NCI-H2196 (cell line): ENCODE results near the gene OTUB2.

Experiments
- DNase-seq: peaks from one replicate; lab custom pipeline; 2025; ENCODE audit not compliant: unreplicated experiment; lab: John Stamatoyannopoulos, UW

The OTUB2 gene

DNA sequence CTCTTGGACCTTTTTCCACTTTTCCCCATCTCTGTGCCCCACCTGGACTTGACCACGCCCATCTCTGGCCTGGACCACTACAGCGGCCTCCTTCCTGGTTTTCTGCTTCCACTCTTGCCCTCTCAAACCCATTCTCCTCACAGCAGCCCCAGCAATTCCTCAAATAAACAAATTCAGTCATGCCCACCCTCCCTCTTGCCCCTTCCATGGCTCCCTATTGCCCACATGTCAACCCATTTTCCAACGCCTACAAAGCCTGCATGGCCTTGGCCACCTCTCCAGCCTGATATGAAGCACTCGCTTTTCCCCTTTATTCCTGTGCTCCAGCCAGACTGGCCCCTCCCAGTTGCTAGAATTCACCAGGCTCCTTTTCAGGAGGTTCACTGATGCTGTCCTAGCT, 5.9 kb upstream of the OTUB2 start:
- no peak for DNase-seq

DNA sequence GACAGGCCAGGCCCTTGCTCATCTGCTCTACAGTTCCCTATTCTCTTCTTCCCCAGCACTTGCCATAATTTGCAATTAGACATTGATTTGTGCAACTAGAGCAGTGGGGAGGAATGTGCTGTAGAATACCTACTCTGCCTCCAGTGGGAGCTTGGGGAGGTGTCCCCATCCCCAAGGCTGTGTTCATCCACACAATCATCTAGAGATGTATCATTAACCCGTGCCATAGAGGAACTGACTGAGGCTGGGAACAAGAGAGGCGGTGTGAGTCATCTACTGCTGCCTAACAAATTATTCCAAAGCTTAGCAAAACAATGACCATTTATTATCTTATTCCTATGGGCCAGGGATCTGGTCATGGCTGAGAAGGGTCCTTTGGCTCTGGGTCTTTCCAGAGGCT, 5.1 kb upstream of the OTUB2 start:
- DNase-seq: no peak

DNA sequence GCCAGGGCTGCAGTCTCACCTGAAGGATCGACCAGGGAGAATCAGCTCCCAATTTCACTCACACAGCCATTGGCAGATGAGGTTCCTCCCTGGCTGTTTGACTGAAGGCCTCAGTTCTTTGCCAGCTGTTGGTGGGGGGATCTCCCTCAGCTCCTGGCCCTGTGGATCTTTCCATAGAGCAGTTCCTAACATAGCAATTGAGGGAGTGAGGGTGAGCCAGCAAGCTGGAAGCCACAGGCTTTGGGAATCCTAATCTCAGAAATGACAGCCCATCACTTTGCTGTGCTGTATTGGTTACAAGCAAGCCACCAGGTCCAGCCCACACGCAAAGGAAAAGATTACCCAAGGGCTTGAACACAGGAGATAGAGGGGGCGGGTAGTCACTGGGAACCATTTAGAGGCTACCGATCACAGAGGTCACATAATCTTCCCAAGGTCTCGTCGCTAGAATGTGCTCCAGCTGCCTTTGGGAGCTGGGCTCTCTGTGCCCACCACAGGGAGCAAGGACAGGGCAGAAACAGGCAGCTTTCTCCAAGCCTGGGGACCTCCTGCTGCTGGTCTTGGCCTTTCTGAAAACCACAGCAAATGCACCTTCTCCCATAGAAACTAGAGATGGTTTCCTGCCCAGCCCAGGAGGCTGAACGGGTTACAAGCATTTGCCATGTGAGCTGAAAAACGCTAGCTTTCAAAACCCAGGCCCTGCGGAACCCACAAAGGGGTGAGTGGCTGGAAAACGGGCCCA, 4.6 kb upstream of the OTUB2 start:
- DNase-seq: no peak

DNA sequence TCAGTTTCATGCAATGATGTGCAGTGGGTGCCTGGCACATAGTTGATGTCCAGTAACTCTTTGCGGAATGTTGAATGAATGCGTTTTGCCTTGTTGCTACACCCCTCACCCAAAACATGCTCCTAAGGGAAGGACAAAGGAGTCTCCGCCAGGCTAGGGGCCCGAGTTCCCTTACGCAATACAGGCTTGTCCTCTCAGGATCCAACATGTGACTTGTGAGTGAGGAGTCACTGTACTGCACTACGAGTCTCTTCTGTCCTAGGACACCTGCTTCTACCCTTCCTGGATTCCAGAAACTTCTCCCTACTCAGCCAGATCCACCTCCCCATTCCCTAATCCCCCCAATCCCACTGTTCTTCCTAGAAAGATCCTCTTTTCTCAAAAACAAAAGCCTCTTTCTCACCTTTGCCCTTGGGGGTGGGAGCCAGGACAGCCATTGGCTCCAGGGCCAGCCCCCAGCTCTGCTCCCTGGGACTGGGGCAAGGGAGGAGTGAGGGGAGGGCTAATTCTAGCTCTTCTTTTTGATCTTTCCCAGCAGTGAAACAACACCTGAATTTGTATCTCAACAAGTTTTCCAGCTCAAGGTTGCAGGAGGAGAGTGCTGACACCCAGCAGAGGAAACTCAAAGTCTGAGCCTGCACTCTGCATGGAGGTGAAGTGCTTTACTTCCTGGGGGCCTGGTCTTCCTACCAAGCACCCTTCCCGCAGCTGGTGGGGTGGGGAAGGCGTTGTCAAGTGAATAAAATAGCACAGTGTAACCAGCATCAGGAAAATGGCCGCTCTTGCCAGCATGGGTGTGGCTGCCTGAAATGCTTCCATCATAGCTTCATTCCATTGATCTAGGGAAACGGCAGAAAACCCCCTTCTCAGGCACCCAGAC, 3.4 kb upstream of the OTUB2 start:
- DNase-seq: no peak

DNA sequence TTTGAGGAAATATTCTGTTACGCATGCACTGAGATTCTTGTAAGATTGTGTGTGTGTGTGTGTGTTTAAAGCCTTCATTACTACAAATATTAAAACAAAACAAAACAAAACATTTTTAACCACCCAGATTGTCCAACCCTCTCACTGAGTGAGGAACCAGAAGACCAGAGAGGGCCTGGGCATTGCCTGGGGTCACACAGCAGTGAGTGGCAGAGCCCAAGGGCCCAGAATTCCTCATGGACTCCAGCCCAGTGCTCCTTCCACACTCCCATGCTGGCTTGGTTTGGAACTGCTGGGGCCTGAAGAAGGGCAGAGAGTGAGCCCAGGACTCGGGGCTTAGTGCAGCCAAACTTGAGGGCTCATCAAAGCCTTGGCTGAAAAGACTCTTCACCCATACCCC, 1.6 kb upstream of the OTUB2 start:
- no peak for DNase-seq

DNA sequence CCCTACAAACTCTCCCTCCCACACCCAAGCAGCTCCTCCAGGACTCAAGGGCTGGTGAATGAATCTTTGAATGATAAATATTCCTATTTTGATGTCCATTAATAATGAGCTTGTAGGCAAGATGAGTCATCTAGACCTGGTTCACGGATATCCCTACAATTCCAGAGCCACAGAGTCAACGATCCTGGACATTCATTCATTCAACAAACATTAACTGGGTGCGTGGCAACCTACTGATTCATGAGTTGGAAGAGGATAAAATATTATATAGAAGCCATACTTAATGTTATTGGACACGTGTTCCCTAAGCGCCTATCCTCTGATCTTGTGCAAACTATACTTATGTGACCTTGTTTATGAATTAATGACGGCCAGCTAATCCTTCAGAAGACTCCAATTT, 420 bp upstream of the OTUB2 start:
- no peak for DNase-seq

DNA sequence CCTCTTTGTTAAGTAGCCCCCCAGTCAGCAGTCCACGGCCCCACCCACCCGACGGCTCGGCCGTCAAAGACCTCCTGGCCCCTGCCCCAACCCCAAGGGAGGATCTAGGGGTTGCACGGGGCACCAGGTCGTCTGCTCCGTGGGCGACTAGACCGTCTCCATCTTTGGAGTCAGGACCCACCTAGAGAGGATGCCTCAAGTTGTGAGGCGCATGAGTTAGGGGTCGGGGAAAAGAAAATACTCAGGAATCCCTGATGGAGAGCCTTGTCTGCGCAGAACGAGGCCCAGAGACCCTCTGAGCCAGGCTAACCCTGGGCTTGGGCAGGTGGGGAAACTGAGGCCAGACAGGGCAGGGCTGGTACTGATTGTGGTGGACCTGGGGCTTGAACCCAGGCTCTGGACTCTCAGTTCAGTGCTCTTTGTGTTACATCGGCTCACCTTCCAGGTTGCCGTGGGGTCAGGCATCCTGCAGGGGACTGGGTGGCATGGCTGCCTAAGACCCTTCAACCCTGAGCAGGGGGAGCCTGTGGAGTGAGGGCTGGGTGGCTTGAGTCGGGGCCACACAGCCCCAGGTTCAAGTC, 839 bp downstream of the OTUB2 start:
- no peak for DNase-seq

DNA sequence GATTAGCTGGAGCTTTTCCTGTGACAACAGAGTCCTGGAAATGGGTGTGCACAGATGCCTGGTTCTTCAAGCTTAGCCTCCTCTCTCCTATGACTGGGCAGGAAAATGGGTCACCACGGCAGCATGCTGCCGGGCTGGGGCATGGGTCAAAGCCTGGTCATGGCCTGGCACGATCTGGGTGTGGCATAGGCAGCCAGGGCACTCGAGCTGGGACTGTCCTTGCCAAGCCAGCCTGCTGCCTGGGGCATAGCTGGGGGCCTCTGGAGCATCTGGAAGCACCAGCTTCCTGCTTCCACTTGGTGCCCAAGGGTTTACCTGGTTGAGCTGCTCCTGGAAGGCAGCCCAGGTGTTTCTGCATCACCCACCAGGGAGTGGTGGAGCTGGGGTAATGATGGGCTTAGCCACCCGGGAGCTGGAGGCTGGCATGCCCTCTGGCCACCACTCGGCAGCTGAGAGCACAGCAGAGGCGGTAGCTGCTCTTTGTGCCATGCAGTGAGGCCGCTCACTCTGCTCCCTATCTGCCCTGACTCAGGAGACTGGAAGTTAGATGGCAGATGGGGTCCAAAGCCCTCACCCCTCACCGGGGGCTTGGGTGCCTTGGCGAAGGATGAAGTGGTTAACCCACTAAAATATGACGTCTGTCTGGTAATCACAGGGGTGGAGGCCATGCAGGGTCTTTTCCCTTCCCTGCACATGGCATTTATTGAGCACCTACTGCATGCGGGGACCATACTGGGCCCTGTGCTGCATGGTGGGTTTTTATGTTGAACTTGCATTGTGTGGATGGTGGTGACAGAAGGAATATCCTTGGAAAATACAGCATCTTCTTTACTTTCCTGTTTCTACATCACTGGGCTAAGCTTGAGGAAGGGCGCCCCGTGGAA, 1.7 kb downstream of the OTUB2 start:
- DNase-seq: no peak

DNA sequence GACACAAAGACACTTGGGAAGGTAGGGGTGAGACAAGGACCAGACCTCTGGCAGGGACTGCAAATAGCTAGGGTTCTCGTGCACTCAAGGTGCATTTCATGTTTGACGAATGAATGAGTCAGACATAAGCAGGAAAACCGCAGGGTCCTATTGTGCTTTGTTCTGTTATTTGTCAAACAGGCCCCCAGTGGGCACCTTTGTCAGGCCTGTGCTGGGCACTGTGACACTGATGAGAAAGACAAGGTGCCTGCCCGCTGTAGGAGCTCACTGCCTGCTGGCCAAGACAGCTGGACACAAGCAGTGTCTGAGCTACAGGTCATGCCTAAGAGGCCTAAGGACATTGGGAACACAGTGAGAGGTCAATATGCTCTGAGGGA, 2.3 kb downstream of the OTUB2 start:
- no peak for DNase-seq

DNA sequence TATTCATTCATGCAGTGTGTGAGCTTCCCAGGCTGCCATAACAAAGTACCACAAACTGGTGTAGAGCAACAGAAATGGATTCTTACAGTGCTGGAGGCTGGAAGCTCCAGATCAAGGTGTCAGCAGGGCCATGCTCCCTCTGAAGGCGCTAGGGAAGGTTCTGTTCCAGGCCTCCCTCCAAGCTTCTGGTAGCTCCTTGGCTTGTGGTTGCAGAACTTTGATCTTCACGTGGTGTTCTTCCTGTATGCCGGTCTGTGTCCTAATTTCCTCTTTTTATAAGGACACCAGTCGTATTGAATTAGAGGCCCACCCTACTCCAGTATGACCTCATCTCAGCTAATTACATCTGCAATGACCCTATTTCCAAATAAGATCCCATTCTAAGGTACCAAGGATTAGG, 3.1 kb downstream of the OTUB2 start:
- DNase-seq: no peak

DNA sequence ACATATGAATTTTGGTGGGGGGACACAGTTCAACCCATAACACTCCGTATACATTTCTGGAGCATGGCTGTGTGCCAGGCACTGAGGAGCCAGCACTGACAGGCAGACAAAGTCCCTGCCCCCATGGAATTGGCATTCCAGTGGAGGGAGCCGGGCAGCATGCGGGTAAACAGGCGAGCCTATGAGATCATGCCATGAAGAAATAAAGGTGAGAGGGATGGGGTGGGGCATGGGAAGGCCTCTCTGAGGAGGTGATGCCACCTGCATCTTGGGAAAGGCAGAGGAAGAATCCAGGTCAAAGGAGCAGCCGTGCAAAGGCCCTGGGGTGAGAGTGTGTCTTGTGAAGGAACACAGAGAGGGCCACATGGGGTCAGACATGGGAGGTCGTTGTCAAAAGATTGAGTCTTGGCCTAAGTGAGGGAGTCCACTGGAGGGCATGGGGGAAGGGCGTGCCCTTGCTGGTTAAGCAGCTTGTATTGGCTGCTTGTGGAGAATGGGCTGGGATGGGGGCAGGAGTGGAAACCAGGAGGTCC, 3.6 kb downstream of the OTUB2 start:
- no peak for DNase-seq

DNA sequence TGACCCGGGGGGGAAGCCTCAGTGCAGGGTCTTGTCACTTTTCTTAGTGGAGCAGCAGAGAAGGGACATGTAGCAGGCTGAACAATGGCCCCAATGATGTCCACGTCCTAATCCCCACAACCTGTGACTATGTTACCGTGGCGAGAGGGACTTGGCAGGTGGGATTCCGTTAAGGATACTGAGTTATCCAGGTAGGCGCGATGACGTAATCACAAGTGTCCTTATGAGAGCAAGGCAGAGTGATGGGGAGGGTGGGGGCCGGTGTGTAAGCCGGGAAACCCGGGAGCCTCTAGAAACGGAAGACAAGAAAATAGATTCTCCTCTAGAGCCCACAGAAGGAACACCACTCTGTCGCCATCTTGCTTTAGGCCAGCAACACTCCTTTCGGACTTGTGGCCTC, 4.4 kb downstream of the OTUB2 start:
- no peak for DNase-seq

DNA sequence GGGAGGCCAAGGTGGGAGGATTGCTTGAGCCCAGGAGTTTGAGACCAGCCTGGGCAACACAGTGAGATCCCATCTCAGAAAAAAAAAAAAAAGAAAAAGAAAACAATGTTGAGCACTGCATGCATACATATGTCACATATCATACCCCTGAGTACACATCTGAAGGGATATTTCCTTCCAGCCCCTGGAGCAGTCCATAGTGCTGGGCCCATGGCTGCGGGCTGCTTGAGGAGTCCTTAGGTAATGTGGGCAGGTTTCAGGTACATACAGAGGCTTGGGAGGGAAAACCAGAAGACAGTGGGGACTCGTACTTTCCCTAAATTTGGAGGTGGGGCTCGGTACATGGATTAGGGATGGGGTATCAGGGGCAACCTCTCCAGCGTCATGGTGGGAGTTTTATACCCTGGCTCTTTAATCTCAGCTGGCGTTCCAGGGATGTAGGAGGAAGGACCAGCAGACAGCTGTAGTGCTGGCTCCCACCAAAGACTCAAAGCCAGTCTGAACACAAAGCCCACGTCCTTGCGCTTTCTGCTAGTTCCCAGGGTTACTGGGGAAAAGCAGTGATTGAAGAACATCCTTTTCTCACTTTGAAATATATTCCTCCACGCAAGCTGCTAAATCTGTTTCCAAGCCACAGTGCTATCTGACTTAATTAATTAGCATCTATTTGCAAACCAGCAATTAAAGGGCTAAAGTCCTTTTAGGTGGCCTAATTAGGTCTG, 5.2 kb downstream of the OTUB2 start:
- DNase-seq: no peak

DNA sequence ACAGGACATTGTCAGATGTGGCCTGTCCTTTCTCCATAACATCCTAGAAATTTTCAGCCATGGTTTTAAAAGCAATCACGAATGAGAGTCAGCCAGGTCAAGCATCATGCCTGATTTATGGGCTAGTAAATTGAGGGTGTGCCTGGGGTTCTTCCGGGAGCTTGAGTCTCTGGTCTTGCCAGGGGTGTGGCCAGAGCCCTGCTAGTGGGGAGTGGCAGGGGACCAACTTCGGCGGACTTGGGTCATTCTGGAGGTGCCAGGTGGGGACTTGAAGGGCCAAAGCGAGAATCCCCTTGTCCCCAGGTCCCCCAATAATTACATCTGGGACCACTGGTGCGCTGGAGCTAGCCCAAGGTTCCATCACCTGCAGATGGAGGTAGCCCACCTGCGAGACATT, 5.7 kb downstream of the OTUB2 start:
- no peak for DNase-seq

DNA sequence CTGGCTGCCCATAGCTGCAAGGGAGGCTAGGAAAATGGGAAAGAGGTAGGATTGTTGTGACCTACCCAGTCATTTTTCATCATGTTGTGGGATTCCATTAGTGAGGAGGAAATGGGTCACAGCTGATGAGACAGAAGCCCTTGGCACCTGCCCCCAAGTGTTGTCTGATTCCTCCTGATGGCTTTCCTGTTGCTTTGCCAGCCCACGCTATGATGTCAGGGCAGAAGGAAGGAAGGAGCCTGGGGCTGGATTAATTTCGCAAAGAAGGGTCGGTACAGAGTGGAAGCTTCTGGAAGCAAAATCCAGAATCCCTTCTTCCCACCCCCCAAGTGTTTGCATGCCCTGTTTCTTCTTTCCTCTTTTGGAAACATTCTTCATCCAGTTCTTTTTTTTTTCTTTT, 8.7 kb downstream of the OTUB2 start:
- no peak for DNase-seq

DNA sequence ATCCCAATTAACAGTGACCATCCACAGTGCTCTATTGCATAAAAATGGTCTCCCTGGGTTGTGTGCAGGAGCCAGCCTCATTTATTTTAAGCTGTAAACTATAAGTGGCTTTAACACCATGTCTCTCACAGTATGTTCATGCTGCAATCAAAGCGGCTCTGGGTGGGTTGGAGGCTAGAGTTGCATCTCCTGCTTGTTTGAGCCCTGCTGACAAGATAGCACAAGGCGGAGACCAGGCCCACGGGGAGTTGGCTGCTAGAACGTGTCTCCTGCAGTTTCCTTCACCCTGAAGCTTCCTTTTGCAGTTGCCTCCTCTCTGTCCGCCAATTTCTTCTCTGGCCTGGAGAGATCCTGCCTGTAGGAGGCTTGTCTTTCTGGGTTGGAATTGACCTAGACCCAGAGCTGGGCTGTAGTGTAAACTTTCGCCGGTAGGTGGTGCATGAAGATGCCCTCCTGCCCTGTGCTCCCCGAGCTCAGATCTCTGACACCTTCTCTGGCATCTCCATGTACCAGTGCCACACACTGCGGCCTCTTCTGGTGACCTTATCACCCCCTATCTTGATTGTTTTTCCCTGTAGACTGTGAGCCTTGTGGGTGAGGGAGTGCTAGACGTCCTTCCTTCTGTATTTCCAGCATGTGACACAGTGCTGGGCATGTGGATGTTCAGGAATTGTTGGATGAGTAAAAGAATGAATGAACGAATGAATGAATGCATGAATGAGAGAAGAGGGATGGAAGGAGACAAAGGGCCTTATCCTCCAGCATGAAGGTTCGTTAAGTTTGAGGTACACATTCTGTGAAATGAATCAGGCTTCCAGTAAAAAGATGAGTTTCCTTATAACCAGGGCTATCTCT, 10.4 kb downstream of the OTUB2 start:
- no peak for DNase-seq

DNA sequence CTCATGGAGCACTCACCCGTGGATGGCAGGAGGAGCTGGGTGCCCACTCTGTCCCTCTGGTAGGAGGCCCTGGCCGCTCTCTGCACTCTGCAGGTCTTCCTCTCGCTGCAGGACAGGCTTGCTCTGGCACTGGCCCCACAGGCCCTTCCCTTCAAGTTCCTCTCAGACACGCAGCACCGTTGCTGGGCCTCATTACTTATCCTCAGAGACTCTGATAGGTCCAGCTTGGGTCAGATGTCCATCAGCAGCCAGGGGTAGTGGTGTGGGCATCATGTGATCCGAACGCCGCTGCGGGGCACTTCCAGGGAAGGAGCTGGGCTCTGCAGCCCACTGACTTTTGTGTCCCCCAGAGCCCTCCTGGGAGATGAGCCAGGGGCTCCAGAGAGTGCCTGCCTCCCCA, 11.8 kb downstream of the OTUB2 start:
- no peak for DNase-seq

DNA sequence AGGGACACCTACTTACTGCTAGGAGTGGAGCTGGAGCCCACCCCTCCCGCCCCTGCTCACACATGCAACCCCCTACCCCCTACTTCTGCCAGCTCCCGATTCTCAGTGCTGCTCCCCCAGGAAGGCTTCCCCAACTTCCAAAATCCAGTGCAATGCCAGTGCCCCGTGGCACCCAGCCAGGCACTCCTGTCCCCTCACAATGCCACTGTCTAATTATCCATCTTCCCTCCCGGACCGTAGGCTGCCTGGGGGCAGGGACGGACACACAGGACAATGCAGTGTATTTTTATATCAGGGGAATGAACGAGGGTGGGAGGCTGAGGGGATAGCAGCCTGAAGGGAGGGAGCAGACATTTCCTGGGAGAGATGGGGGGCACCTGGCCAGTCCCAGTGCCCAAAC, 12.4 kb downstream of the OTUB2 start:
- DNase-seq: no peak

DNA sequence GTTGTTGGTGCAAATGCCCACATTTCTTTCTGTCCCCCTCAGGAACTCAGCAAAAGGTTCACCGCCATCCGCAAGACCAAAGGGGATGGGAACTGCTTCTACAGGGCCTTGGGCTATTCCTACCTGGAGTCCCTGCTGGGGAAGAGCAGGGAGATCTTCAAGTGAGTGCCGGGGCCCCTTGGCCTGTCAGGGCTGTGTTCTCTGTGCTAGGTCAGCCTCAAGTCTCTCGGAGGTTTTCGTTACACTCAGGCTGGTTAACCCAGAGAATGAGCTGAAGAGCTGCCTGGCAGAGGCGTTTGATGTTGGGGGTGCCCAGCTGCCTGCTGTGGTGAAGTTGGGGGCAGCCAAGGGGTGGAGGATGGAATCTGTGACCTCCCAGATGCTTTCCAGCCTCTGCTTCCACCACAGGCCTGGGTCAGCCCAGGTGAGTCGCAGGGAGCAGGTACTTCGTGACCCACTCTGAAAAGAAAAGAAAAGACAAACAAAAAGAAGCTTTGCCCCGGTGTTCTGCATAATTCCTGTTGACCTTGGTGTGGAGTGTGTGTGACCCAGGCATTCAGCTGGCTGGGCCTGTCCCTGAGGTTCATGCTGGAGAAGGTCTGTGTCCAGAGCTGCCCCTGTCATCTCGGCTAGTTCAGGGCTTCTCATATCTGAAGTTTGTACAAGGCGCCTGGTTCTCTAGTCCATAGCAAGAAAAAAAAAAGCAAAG, 12.9 kb downstream of the OTUB2 start:
- no peak for DNase-seq
